PFSK-1 (cell line): ENCODE data around the gene DGKB.

Source experiments
- FOXP2 ChIP-seq: optimal IDR thresholded peaks from 2 replicates; pipeline ENCODE3; 2011; ENCODE audit warnings: borderline replicate concordance, control low read depth, inconsistent platforms; ENCODE audit not compliant: insufficient read depth; ENCODE audit errors: extremely low read length, extremely low read depth
- POLR2AphosphoS5 ChIP-seq: IDR thresholded peaks from 2 replicates; pipeline ENCODE4 v1.6.1; 2012; ENCODE audit warnings: low read depth, mild to moderate bottlenecking, control low read depth, low read length, moderate library complexity
- SIN3A ChIP-seq: IDR thresholded peaks from 2 replicates; pipeline ENCODE4 v1.6.1; 2012; ENCODE audit warnings: mild to moderate bottlenecking, low read length, moderate library complexity, borderline replicate concordance; ENCODE audit not compliant: insufficient read depth
- TAF1 ChIP-seq: IDR thresholded peaks from 2 replicates; pipeline ENCODE4 v1.6.1; 2012; ENCODE audit warnings: low read length, control low read depth, borderline replicate concordance; ENCODE audit not compliant: insufficient read depth
- TF ChIP-seq, protein P1 (sequence below), 2 experiments: IDR thresholded peaks; 2 replicates each; pipeline versions ENCODE4 v1.6.1 to v1.8.0; 2011 to 2012; ENCODE audit warnings: low read depth in 2 of 2, low read length in 2 of 2, control low read depth in 1 of 2, inconsistent platforms in 1 of 2, mild to moderate bottlenecking in 1 of 2, moderate library complexity in 1 of 2; ENCODE audit not compliant: insufficient read depth in 1 of 2

DGKB gene

DNA sequence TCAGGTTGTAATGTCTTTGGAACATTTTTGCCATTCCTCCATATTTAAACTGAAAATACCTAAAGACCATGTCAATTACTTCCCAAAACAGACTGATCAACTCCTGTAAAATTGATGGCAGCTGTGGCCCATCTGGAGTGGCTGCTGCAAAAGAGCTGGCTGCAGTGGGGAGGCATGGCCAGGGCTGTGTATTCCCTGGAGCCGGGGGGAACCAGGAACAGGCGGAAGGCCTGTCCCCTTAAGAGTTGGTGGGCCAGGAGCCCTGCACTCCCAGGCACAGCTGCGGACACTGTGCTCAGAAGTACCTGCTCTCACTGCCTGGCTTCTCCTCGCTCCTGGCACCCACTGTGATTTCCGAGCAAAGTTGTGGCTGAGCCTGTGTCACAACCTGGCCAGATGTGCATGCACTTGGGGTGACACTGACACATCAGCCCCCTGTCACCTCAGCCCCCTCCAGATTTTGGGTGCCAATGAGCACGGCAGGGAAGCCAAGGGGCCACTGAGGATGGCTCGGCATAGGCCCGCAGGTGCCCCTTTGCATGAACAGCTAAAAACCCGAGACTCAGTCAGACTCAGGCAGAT, 116.1 kb downstream of the DGKB start:
- no peak for TF ChIP-seq TAF1
- TF ChIP-seq SIN3A = no peak
- TF ChIP-seq, protein P1, sequence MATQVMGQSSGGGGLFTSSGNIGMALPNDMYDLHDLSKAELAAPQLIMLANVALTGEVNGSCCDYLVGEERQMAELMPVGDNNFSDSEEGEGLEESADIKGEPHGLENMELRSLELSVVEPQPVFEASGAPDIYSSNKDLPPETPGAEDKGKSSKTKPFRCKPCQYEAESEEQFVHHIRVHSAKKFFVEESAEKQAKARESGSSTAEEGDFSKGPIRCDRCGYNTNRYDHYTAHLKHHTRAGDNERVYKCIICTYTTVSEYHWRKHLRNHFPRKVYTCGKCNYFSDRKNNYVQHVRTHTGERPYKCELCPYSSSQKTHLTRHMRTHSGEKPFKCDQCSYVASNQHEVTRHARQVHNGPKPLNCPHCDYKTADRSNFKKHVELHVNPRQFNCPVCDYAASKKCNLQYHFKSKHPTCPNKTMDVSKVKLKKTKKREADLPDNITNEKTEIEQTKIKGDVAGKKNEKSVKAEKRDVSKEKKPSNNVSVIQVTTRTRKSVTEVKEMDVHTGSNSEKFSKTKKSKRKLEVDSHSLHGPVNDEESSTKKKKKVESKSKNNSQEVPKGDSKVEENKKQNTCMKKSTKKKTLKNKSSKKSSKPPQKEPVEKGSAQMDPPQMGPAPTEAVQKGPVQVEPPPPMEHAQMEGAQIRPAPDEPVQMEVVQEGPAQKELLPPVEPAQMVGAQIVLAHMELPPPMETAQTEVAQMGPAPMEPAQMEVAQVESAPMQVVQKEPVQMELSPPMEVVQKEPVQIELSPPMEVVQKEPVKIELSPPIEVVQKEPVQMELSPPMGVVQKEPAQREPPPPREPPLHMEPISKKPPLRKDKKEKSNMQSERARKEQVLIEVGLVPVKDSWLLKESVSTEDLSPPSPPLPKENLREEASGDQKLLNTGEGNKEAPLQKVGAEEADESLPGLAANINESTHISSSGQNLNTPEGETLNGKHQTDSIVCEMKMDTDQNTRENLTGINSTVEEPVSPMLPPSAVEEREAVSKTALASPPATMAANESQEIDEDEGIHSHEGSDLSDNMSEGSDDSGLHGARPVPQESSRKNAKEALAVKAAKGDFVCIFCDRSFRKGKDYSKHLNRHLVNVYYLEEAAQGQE (IDR thresholded peaks at IDR 0.05; ENCODE audit: insufficient read depth in 1 of 2, low read depth in 2 of 2, low read length in 2 of 2) = no peak
- TF ChIP-seq POLR2AphosphoS5 = no peak
- no peak for TF ChIP-seq FOXP2

DNA sequence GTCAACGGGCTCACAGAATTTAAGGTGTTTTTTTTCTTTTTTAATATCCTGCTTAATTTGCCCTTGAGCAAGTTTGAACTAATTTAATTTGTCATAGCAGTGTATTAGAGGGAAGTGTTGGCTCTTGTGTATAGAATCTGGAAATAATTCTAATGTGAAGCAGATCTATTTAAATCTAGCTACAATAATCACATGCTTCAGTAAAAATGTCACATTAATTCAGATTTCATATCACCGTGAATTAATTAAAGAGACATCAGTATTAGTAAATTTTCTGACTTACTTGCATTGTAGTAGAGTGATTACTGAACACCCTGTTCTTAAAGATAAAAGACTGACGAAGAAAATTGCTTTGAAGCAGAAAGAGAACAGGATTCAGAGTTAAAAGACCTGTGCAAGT, 124.7 kb downstream of the DGKB start:
- TF ChIP-seq POLR2AphosphoS5 (no peak), TAF1 (no peak), SIN3A (no peak), FOXP2 (no peak)
- TF ChIP-seq, protein P1 (IDR thresholded peaks at IDR 0.05; ENCODE audit: insufficient read depth in 1 of 2, low read depth in 2 of 2, low read length in 2 of 2) = no peak

DNA sequence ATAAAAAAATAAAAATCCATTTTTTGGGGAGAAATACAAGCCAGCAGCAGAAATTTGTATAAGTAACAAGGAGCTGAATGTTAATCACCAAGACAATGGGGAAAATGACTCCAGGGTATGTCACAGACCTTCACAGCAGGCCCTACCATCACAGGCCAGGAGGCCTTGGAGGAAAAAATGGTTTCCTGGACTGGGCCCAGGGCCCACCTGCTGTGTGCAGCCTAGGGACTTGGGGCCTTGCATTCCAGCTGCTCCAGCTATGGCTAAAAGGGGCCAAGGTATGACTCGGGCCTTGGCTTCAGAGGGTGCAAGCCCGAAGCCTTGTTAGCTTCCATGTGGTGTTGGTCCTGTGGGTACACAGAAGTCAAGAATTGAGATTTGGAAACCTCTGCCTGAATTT, 126.3 kb downstream of the DGKB start:
- TF ChIP-seq FOXP2 = no peak
- TF ChIP-seq, protein P1 (IDR thresholded peaks at IDR 0.05; ENCODE audit: insufficient read depth in 1 of 2, low read depth in 2 of 2, low read length in 2 of 2) = no peak

DNA sequence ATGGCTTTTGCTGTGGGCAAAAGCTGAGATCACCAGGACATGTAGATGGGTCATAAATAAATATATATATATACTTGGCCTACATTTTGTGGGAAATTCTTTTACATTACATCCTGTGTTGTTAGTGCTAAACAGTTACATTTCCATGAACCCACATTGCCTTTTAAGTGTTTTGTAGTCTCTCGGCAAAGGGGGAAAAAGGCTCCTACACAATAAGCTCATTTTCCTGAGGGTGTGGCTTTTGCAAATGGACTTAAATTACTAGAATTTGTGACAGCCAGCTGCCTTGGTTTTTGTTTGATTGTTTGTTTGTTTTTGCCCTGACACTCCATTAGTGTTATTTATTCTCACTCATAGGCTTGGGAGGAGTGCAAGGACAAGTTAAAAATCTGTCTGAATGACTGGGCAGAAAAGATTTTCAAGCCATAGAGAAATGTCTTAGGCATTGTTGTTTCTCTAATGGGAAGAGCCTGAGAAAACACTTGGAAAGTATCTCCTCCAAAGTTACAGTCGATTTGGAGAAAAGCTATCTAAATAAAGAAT, 128.8 kb downstream of the DGKB start:
- TF ChIP-seq TAF1 = no peak
- no peak for TF ChIP-seq SIN3A
- TF ChIP-seq, protein P1 (IDR thresholded peaks at IDR 0.05; ENCODE audit: insufficient read depth in 1 of 2, low read depth in 2 of 2, low read length in 2 of 2) = no peak
- no peak for TF ChIP-seq POLR2AphosphoS5
- TF ChIP-seq FOXP2 = no peak

DNA sequence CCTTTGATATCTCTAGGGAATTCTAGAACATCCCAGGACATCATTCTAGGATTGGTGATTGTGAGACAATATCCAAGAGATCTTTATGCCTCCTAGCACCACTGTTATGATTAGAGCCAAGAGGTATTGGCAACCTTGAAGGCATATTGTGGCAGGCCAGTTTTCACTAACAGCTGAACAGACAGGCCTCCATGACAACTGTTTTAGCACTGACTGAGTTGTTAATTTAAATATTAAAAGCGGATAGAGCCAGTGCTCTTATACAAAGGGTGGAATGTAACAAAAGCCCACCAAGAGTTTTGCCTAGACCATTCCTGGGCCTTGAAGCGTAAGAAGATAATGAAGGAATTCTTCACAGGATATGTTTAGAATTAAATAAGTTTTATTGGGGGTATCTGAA, 131.9 kb downstream of the DGKB start:
- TF ChIP-seq, protein P1 (IDR thresholded peaks at IDR 0.05; ENCODE audit: insufficient read depth in 1 of 2, low read depth in 2 of 2, low read length in 2 of 2) = no peak
